ENCODE measurements around the gene PNLIP.

DNA sequence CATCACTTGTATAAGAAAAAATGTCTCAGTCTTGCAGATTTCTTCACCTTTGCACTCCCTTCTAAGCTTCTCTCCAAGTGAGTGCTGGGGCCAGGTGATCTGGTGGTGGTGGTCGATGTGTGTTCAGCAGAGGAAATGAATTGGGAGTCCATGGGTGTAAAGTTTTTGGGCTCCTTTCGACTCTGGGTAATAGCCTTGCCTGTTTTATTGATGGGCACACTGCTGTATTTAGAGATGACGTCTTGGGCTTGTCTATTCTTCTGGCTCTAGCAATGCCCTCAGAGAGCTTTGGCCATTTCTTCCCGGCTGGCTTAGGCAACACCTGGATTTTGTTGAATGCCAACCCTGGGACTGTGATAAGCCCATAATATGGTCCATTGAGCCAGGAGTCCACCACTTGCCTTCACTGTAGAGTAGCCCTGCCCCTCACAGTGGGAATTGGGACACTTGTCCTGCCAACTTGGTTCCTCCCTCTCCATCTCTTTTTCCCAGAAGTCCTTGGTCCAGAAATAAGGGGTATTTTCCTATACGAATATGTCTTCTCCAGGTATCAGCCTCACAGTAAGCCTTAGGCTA lies 11.7 kb downstream of the PNLIP start:
- TF ChIP-seq EZH2 (IDR thresholded peaks at IDR 0.05) = no peak
- no peak for TF ChIP-seq POLR2AphosphoS5 (IDR thresholded peaks at IDR 0.05; ENCODE audit: borderline replicate concordance, low read depth, low read length)

Measured in SK-N-MC (cell line).